Esophagus squamous epithelium (tissue), 4 donors: ENCODE measurements around the gene TKTL2.

ENCODE experiments used
- CTCF ChIP-seq, 6 experiments: fragments of 450-650 bp in 4 of 6; fragments of 200-600 bp in 2 of 6; sonication (generic) in 2 of 6; IDR thresholded peaks; one replicate each; pipeline ENCODE4 v1.5.1; 2016 to 2019; ENCODE audit warnings: antibody characterized with exemption in 6 of 6, mild to moderate bottlenecking in 4 of 6, moderate library complexity in 4 of 6
- POLR2A ChIP-seq, 4 donors: fragments of 450-650 bp; IDR thresholded peaks; one replicate each; pipeline ENCODE4 v1.6.1; 2017; ENCODE audit warnings: antibody characterized with exemption in 4 of 4, mild to moderate bottlenecking in 4 of 4, moderate library complexity in 3 of 4

DNA sequence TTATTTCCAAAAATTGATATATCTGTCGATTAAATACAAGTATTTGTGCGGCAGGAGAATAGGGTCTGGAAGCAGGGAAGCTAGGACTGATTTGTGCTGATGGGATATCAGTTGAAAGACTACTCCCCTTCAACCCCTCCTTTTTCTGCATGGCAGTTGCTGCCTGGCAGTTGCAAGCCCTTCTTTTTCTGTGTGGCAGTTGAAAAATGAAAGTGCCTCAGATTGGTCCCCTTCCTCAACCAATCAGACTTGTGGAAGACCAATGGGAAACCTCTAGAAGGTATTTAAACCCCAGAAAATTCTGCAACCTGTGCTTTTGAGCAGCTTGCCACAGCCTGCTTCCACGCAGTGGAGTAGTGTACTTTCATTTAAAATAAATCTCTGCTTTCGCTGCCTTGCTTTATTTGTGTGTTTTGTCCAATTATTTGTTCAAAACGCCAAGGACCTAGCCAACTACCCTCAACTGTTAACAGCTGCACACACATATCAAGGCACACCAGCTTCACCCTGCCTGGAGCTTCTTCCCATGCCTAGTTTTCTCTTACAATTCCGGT, 19.5 kb upstream of the TKTL2 start:
- no peak for TF ChIP-seq CTCF (IDR thresholded peaks at IDR 0.05)
- no peak for TF ChIP-seq POLR2A (IDR thresholded peaks at IDR 0.05)
